HCT116 (cell line): ENCODE measurements around the gene FOXK1.
"Not testable (repeated sequence)": the region's sequence is repeated elsewhere in the genome, so short reads cannot be mapped to it uniquely, and the experiment has no call there.

Experiments
- CTCF ChIP-seq, 3 experiments: fragments of 200-600 bp in 1 of 3; sonication (generic) in 1 of 3; IDR thresholded peaks in 2 of 3; conservative IDR thresholded peaks in 1 of 3; 2 replicates each; pipeline ENCODE4 v1.5.1; 2012 to 2017; ENCODE audit warnings: low read depth in 2 of 3, low read length in 2 of 3, antibody characterized with exemption in 1 of 3, borderline replicate concordance in 1 of 3, control low read depth in 1 of 3, mild to moderate bottlenecking in 1 of 3, mixed read lengths in 1 of 3, mixed run types in 1 of 3, moderate library complexity in 1 of 3; ENCODE audit not compliant: insufficient read depth in 1 of 3
- FOSL1 ChIP-seq: IDR thresholded peaks from 2 replicates; pipeline ENCODE4 v1.6.1; 2012; ENCODE audit warnings: low read depth
- MAX ChIP-seq: IDR thresholded peaks from 2 replicates; pipeline ENCODE4 v1.6.1; 2012
- POLR2A ChIP-seq: IDR thresholded peaks from 2 replicates; pipeline ENCODE4 v1.7.0; 2011; ENCODE audit warnings: borderline replicate concordance; ENCODE audit not compliant: insufficient read depth, insufficient read length; ENCODE audit errors: extremely low read depth
- REST ChIP-seq: IDR thresholded peaks from 2 replicates; pipeline ENCODE4 v1.6.1; 2012; ENCODE audit warnings: low read depth
- YY1 ChIP-seq: IDR thresholded peaks from 2 replicates; pipeline ENCODE4 v1.6.1; 2011; ENCODE audit warnings: low read length, low read depth, moderate library complexity, mild to moderate bottlenecking; ENCODE audit not compliant: insufficient replicate concordance; ENCODE audit errors: extremely low read depth

- TF ChIP-seq FOSL1; YY1; CTCF (IDR thresholded peaks at IDR 0.05 in 2 of 3, conservative IDR thresholded peaks at IDR 0.05 in 1 of 3; ENCODE audit: borderline replicate concordance in 1 of 3, insufficient read depth in 1 of 3, low read depth in 2 of 3, low read length in 2 of 3); REST; MAX; POLR2A: not testable (repeated sequence)
These were observed 112.1 kb downstream of the FOXK1 start for GRCh38 chr7:4794171-4794570.
